CD4-positive, alpha-beta T cell treated with Interleukin-15 for 4 hours (primary cell): Measurements from ENCODE around the gene NTF3.

Experiments
- DNase-seq: peaks from one replicate; pipeline ENCODE4 v3.0.0-alpha.2; 2020; ENCODE audit warnings: low spot score

Gene NTF3

DNA sequence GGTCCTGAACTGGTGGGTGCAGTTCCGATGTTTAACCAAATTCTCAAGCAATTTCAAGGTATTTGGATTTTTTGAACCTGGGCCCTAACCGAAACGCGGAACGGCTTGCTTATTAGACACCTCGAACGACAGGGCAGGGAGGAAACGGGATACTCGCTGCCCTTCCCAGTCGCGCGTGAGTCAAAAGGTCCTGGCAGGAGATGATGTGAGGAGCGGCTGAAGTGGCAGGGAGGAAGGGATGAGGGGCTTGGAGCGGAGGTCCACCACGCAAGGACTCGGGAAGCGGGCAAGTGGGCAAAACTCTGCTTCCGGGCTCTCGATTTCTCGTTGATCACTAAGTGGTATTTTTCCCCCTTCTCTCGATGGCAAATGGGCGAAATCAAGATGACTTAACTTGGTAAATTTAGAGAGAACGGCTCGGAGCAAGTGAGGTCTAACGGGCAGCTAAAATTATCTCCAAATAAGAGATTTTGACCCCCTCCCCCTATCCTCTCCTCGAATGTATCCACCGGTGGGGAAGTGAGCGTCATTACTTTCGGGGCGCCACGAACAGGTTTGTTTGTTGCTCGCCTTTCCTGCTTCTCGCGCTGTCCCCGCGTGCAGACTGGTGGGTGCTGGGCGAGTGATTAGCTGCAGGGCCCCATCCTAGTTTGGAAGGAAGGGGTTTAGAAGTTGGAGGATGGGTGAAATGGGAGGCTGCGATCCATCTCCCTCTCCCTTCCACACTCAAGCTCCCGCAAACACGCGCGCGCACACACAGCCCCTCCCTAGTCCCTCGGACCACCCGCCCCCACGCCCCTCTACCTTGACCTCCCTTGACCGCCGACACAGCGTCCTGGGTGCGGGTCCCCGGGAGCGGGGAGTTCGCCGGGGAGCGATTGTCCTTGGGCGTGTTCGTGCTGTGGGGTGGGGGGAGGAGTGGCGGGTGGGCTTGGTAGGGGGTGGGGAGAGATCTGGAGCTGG, 986 bp upstream of the NTF3 start:
- DNase-seq: no peak

GRCh38 chr12:5433081-5433844, 1.4 kb downstream of the NTF3 start:
- DNase-seq: no peak

- DNase-seq: no peak
Observed at GRCh38 chr12:5433845-5434646, 2.1 kb downstream of the NTF3 start.

GRCh38 chr12:5434647-5435560, 3.0 kb downstream of the NTF3 start:
- DNase-seq: no peak

- no peak for DNase-seq
Observed at GRCh38 chr12:5437182-5437583, 5.3 kb downstream of the NTF3 start.

DNA sequence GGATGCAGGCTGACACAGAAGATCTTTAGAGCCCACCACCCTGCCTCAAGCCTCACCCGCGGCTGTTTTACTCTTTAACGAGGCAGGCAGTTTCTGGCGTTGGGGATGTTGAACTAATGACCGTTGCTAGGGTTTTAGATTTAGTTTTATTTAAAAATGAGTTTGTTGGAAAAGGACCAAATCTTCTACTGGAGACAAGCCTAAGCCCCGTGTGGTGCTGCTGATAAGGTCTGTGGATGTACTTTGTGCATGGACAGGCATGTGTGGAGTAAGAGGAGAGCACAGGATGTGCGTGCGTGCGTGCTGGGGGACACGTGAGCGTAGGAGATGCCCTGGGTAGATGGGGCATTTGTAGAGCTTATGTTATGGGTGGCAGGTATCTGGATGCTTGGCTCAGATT, 5.7 kb downstream of the NTF3 start:
- DNase-seq: no peak

DNA sequence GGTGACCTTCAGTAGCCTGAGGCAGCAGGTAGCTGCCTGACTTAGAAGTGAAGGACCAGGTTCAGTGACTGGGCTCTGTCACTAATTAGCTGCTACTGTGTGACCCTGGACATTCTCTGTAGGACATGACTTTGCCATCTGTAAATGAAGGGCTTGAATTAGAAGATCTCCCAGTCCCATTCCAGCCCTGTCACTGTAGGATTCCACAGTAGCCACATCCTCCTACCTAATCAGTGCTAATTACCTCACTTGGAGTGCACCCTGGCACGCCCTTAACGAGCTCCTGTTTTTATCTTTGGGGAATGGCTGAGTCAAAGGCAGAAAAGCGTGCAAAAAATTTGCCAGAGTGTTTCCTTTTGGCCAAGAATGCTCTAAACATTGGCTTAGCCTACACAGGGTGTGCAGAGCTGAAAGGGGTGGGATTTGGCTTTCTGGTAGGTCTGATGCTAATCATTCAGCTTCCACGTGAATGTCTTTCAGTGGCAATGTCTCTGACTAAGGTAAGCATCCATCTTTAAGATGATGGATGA, 6.8 kb downstream of the NTF3 start:
- no peak for DNase-seq

DNA sequence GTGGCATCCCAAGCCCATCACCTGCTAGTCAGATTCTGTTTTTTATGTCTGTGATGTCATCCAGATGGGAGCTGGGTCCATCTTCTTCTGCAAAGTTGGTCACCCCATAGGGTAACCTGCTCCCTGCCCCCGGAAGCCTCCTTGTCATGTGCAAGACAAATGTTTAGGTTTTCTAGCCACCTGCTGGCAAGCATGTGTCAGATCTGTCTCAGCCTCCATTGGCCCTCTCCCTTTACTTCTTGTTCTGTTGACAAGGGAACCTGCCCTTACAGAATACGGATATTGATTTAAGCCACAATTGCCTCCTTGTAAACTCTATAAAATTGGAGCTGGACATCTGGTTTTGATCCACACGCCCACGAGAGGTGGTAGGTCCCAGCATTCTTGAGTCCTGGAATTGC, 7.5 kb downstream of the NTF3 start:
- no peak for DNase-seq

DNA sequence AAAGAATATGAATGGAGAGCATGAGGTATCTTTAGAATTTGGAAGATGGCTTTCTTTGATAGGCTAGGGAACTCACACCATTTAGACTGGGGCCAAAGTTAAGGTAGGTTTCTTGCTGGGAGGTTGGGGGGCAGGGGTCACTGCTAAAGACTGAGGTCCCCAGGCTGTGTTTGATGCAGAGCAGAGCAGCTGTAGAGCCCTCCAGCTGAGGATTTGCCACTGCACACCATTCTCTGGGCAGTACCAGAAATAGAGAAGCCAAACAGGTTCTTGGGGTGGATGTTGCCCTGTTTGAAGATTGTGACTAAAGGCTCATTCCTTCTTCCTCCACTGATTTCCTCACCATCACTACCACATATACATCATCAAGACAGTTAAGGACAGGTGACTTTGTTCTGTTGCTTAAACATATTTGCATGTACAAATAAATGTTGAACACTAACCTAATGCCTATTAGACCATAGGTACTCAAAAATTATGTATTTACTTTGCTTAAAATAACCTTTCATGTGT, 7.9 kb downstream of the NTF3 start:
- no peak for DNase-seq

- no peak for DNase-seq
Observed at GRCh38 chr12:5440978-5441377, 9.1 kb downstream of the NTF3 start.

DNA sequence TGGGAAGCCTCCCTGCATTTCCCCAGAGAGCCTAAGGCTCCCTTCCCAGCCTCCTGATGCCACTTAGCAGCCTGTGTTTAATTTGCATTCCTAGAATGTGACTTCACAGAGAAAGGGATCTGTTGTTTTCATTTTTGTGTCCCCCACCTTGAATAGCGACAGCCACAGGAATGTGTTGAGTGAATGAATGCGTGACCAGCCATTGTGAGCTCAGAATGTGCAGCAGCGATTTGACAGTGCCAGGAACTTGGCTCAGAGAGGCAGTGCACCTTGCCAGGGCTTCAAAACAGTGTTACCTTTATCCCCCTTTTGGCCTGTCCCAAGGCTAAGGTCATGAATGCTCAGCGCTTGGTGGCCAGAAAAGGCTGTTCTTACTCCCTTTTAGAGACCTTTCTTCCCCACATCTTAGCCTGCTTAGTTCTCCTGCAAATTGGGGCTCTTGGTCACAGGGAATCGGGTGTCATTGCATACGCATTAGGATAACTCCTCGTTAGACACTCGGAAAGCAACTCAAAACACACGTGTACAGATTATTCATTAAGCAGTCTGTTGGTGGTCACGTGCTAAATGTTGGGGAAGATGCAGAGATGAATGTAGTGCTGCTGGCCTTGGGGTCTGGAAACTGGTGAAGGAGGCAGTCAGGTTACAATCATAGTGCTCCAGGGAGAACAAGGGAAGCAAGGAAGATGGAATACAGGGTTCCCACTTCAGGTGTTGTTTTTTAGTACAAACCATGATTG, 9.8 kb downstream of the NTF3 start:
- DNase-seq: no peak

GRCh38 chr12:5442251-5443006, 10.5 kb downstream of the NTF3 start:
- no peak for DNase-seq

DNA sequence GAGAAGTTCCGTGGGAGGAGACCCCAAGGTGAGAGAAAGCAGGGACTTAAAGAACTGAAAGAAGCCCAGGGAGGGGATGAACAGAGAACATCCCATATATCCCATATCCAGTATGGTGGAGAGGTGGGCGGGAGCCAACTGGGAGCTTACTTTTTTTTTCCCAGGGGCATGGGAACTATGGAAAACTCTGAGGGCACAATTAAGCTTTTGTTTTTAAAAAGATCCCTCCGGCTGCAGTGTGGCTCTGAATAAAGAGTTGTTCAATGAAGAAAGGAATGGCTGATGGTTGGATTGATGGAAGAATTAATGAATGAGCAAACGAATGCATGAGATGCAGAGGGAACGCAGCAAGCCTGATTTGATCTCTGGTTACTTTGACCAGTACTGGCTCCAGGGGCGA, 12.6 kb downstream of the NTF3 start:
- no peak for DNase-seq

- no peak for DNase-seq
Observed at GRCh38 chr12:5447320-5447719, 15.4 kb downstream of the NTF3 start.

DNA sequence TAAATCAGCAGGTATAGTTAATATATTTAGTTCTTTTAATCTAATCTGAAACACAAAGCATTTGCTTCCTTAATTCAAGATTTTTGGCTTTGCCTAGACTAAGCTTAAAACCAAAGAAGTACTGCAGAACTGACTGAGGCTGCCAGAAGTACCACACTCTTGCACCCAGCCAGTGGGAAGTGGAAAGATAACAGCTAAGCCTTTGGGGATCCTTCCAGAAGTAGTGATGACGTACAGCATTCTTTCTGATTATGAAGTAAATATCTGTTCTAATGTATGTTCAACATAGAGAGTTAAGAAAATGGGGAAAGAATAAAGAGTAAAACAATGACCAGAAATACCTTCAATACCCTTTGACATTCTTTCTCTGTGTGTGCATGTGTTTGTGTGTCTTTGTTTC, 19.3 kb downstream of the NTF3 start:
- no peak for DNase-seq

- no peak for DNase-seq
Observed at GRCh38 chr12:5452569-5452968, 20.7 kb downstream of the NTF3 start.

DNA sequence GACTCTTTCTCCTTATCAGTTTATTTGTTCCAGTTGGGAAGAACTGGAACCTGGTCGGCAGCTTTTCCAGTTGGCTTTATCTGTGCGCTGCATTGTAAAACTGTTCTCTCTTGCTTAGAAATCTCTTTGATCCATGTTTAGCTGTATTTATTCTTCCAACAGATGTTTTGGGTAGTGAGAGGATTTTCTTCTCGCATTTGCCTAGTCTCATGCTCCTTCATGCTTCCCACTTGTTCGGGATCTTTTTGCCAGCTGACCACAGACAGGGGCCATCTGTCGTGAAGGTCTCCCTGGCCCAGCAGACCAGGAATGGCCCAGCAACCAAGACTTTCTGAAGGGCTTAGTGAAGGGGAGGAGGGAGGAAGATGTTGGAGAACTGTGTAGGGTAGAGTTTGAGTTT, 21.6 kb downstream of the NTF3 start:
- no peak for DNase-seq

DNA sequence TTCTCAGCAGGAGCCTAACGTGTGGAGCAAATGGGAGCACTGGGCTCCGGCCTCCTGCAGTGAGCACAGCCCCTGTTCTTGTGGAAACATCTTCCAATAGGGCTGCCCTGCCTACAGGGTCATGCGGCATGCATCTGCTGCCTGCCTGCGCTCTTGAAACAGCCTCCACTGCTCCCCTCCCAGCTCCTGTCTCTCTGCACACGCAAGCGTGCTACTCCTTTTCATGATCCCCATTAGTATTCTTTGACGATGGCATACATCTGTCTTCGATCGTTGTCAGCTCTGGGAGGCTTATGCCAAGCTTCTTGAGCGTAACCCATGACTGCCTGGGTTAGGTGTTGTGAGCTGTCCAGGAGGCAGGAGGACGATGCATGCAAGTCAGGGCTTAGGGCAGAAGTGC, 23.1 kb downstream of the NTF3 start:
- no peak for DNase-seq

DNA sequence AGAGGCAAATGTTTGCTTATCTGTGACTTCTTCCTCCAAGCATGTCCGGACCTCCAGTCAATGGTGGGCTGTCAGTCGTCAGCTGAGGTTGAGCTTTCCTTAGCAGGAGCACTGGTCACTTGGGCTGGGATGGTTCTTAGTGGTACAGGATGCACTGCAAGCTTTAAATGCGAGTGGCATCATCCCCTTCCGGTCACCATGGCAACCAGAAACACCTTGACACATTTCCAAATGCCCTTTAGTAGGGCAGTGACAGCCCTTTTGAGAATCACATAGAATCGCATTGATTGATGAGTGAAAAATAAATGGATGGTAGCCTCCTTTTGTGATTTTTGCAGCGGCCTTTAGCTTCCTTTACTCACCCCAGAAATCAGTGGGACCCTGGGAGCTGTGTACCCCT, 24.1 kb downstream of the NTF3 start:
- no peak for DNase-seq
